Measurements from ENCODE around the gene PRKACA.

GRCh38 chr19:14161305-14161704 is 43.7 kb upstream of the PRKACA start:
- TF ChIP-seq POLR2A (IDR thresholded peaks at IDR 0.05), result no peak
- no peak for TF ChIP-seq CTCF (IDR thresholded peaks at IDR 0.05)
